Measurements from ENCODE around the gene TRAPPC6A.

The TRAPPC6A gene

GRCh38 chr19:45142016-45142725 is 35.9 kb downstream of the TRAPPC6A start:
- H3K36me3 ChIP-seq (ENCODE audit: control insufficient read depth in 4 of 4, insufficient read depth in 4 of 4, low read length in 3 of 4): peaks cover 2 to 56% (median 32%) of the 10 kb centered on the region in 4 experiments
- no peak for DNase-seq
- ChIA-PET CTCF (interaction anchor here (1.2 to 1.7 kb wide), 3 partner anchors 10 to 59 kb away, joined by 3 to 5 read pairs (median 3); no protein-coding TSS in a partner anchor), POLR2A (no interaction called here)
- no peak overlapping the region for H3K27ac ChIP-seq (ENCODE audit: insufficient read depth in 1 of 2, low read depth in 1 of 2, low read length in 2 of 2, poor library complexity in 1 of 2, severe bottlenecking in 2 of 2)
- H3K4me3 ChIP-seq (ENCODE audit: control insufficient read depth in 1 of 7, extremely low read depth in 1 of 7, insufficient read depth in 4 of 7, low read depth in 2 of 7, low read length in 6 of 7): no peak overlapping the region
- WGBS (ENCODE audit: insufficient coverage): 96% methylated on average over 26 of the region's 33 CpGs
- H3K9me3 ChIP-seq (ENCODE audit: control extremely low read depth in 1 of 5, control insufficient read depth in 4 of 5, insufficient read depth in 2 of 5, low read depth in 1 of 5, low read length in 4 of 5): no peaks in the 10 kb centered on the region
- H3K27me3 ChIP-seq (replicated peaks in 2 of 5; ENCODE audit: control insufficient read depth in 4 of 5, insufficient read depth in 5 of 5, low read length in 4 of 5): no peaks in the 10 kb centered on the region
- no peaks in the 10 kb centered on the region for H3K4me1 ChIP-seq (ENCODE audit: control extremely low read depth in 1 of 4, control insufficient read depth in 4 of 4, insufficient read depth in 4 of 4, low read length in 3 of 4)

GRCh38 chr19:45141203-45141900 is 36.7 kb downstream of the TRAPPC6A start:
- DNase-seq: no peak
- POLR2A ChIA-PET: no interaction called here
- Histone ChIP-seq H3K9me3 (ENCODE audit: control extremely low read depth in 1 of 5, control insufficient read depth in 4 of 5, insufficient read depth in 2 of 5, low read depth in 1 of 5, low read length in 4 of 5) (no peaks in the 10 kb centered on the region), H3K4me3 (ENCODE audit: control insufficient read depth in 1 of 7, extremely low read depth in 1 of 7, insufficient read depth in 4 of 7, low read depth in 2 of 7, low read length in 6 of 7) (no peak overlapping the region), H3K36me3 (ENCODE audit: control insufficient read depth in 4 of 4, insufficient read depth in 4 of 4, low read length in 3 of 4) (peaks cover 2 to 51% (median 30%) of the 10 kb centered on the region in 4 experiments), H3K27ac (ENCODE audit: insufficient read depth in 1 of 2, low read depth in 1 of 2, low read length in 2 of 2, poor library complexity in 1 of 2, severe bottlenecking in 2 of 2) (no peak overlapping the region), H3K27me3 (replicated peaks in 2 of 5; ENCODE audit: control insufficient read depth in 4 of 5, insufficient read depth in 5 of 5, low read length in 4 of 5) (no peaks in the 10 kb centered on the region), H3K4me1 (ENCODE audit: control extremely low read depth in 1 of 4, control insufficient read depth in 4 of 4, insufficient read depth in 4 of 4, low read length in 3 of 4) (peaks cover 0 to 3% (median 0%) of the 10 kb centered on the region in 4 experiments)
- 99% methylated on average over 17 of the region's 28 CpGs for WGBS (ENCODE audit: insufficient coverage)
- CTCF ChIA-PET: interaction anchor here (1.0 to 1.3 kb wide), 3 partner anchors 8 to 61 kb away, joined by 3 to 4 read pairs (median 4); no protein-coding TSS in a partner anchor

- no peak overlapping the region for H3K4me3 ChIP-seq (ENCODE audit: control insufficient read depth in 1 of 7, extremely low read depth in 1 of 7, insufficient read depth in 4 of 7, low read depth in 2 of 7, low read length in 6 of 7)
- no peak overlapping the region for H3K27ac ChIP-seq (ENCODE audit: insufficient read depth in 1 of 2, low read depth in 1 of 2, low read length in 2 of 2, poor library complexity in 1 of 2, severe bottlenecking in 2 of 2)
- peaks cover 2 to 45% (median 27%) of the 10 kb centered on the region in 4 experiments for H3K36me3 ChIP-seq (ENCODE audit: control insufficient read depth in 4 of 4, insufficient read depth in 4 of 4, low read length in 3 of 4)
- ChIA-PET CTCF (interaction anchor here (1.0 to 1.3 kb wide), 3 partner anchors 9 to 61 kb away, joined by 3 to 4 read pairs (median 4); no protein-coding TSS in a partner anchor), POLR2A (no interaction called here)
- no peak for DNase-seq
- H3K4me1 ChIP-seq (ENCODE audit: control extremely low read depth in 1 of 4, control insufficient read depth in 4 of 4, insufficient read depth in 4 of 4, low read length in 3 of 4): peaks cover 0 to 6% (median 0%) of the 10 kb centered on the region in 4 experiments
- no peaks in the 10 kb centered on the region for H3K27me3 ChIP-seq (replicated peaks in 2 of 5; ENCODE audit: control insufficient read depth in 4 of 5, insufficient read depth in 5 of 5, low read length in 4 of 5)
- no peaks in the 10 kb centered on the region for H3K9me3 ChIP-seq (ENCODE audit: control extremely low read depth in 1 of 5, control insufficient read depth in 4 of 5, insufficient read depth in 2 of 5, low read depth in 1 of 5, low read length in 4 of 5)
- WGBS (ENCODE audit: insufficient coverage): 95% methylated on average over 11 of the region's 11 CpGs
Measured at GRCh38 chr19:45140533-45140932, 37.5 kb downstream of the TRAPPC6A start.

GRCh38 chr19:45140144-45140503 is 37.9 kb downstream of the TRAPPC6A start:
- H3K27me3 ChIP-seq (replicated peaks in 2 of 5; ENCODE audit: control insufficient read depth in 4 of 5, insufficient read depth in 5 of 5, low read length in 4 of 5): no peaks in the 10 kb centered on the region
- no peaks in the 10 kb centered on the region for H3K9me3 ChIP-seq (ENCODE audit: control extremely low read depth in 1 of 5, control insufficient read depth in 4 of 5, insufficient read depth in 2 of 5, low read depth in 1 of 5, low read length in 4 of 5)
- H3K27ac ChIP-seq (ENCODE audit: insufficient read depth in 1 of 2, low read depth in 1 of 2, low read length in 2 of 2, poor library complexity in 1 of 2, severe bottlenecking in 2 of 2): no peak overlapping the region
- WGBS (ENCODE audit: insufficient coverage): 100% methylated on average over 2 of the region's 8 CpGs
- peaks cover 2 to 48% (median 26%) of the 10 kb centered on the region in 4 experiments for H3K36me3 ChIP-seq (ENCODE audit: control insufficient read depth in 4 of 4, insufficient read depth in 4 of 4, low read length in 3 of 4)
- no peak overlapping the region for H3K4me3 ChIP-seq (ENCODE audit: control insufficient read depth in 1 of 7, extremely low read depth in 1 of 7, insufficient read depth in 4 of 7, low read depth in 2 of 7, low read length in 6 of 7)
- peaks cover 0 to 6% (median 0%) of the 10 kb centered on the region in 4 experiments for H3K4me1 ChIP-seq (ENCODE audit: control extremely low read depth in 1 of 4, control insufficient read depth in 4 of 4, insufficient read depth in 4 of 4, low read length in 3 of 4)
- CTCF ChIA-PET: interaction anchor here (1.0 to 1.3 kb wide), 2 partner anchors 10 to 47 kb away, joined by 4 read pairs; no protein-coding TSS in a partner anchor
- POLR2A ChIA-PET: no interaction called here
- DNase-seq: no peak

GRCh38 chr19:45139286-45140143 is 38.5 kb downstream of the TRAPPC6A start:
- CTCF ChIA-PET: interaction anchor here (0.7 kb wide), 1 partner anchor 15 kb away, joined by 3 read pairs; no protein-coding TSS in a partner anchor
- Histone ChIP-seq H3K36me3 (ENCODE audit: control insufficient read depth in 4 of 4, insufficient read depth in 4 of 4, low read length in 3 of 4) (peaks cover 2 to 45% (median 23%) of the 10 kb centered on the region in 4 experiments), H3K4me1 (ENCODE audit: control extremely low read depth in 1 of 4, control insufficient read depth in 4 of 4, insufficient read depth in 4 of 4, low read length in 3 of 4) (peaks cover 0 to 6% (median 0%) of the 10 kb centered on the region in 4 experiments), H3K4me3 (ENCODE audit: control insufficient read depth in 1 of 7, extremely low read depth in 1 of 7, insufficient read depth in 4 of 7, low read depth in 2 of 7, low read length in 6 of 7) (no peak overlapping the region), H3K27me3 (replicated peaks in 2 of 5; ENCODE audit: control insufficient read depth in 4 of 5, insufficient read depth in 5 of 5, low read length in 4 of 5) (no peaks in the 10 kb centered on the region), H3K27ac (ENCODE audit: insufficient read depth in 1 of 2, low read depth in 1 of 2, low read length in 2 of 2, poor library complexity in 1 of 2, severe bottlenecking in 2 of 2) (no peak overlapping the region), H3K9me3 (ENCODE audit: control extremely low read depth in 1 of 5, control insufficient read depth in 4 of 5, insufficient read depth in 2 of 5, low read depth in 1 of 5, low read length in 4 of 5) (no peaks in the 10 kb centered on the region)
- DNase-seq: no peak
- WGBS (ENCODE audit: insufficient coverage): 98% methylated on average over 19 of the region's 24 CpGs
- POLR2A ChIA-PET: no interaction called here

GRCh38 chr19:45138303-45138751 is 39.7 kb downstream of the TRAPPC6A start:
- Histone ChIP-seq H3K4me1 (ENCODE audit: control extremely low read depth in 1 of 4, control insufficient read depth in 4 of 4, insufficient read depth in 4 of 4, low read length in 3 of 4) (peaks cover 0 to 6% (median 0%) of the 10 kb centered on the region in 4 experiments), H3K27me3 (replicated peaks in 2 of 5; ENCODE audit: control insufficient read depth in 4 of 5, insufficient read depth in 5 of 5, low read length in 4 of 5) (no peaks in the 10 kb centered on the region), H3K27ac (ENCODE audit: insufficient read depth in 1 of 2, low read depth in 1 of 2, low read length in 2 of 2, poor library complexity in 1 of 2, severe bottlenecking in 2 of 2) (no peak overlapping the region), H3K4me3 (ENCODE audit: control insufficient read depth in 1 of 7, extremely low read depth in 1 of 7, insufficient read depth in 4 of 7, low read depth in 2 of 7, low read length in 6 of 7) (no peak overlapping the region), H3K36me3 (ENCODE audit: control insufficient read depth in 4 of 4, insufficient read depth in 4 of 4, low read length in 3 of 4) (peaks cover 2 to 38% (median 20%) of the 10 kb centered on the region in 4 experiments), H3K9me3 (ENCODE audit: control extremely low read depth in 1 of 5, control insufficient read depth in 4 of 5, insufficient read depth in 2 of 5, low read depth in 1 of 5, low read length in 4 of 5) (no peaks in the 10 kb centered on the region)
- ChIA-PET CTCF (no interaction called here), POLR2A (no interaction called here)
- DNase-seq: no peak
- 97% methylated on average over 9 of the region's 11 CpGs for WGBS (ENCODE audit: insufficient coverage)

Data from common myeloid progenitor, CD34-positive (primary cell).